CD4-positive, CD25-positive, alpha-beta regulatory T cell (primary cell): ENCODE results near the gene SERTAD1. TPM values are rescaled to one million over a fixed set of nuclear protein-coding genes. Genes with fewer than 3 reads are reported as not detected.

Experiments
- ATAC-seq, 2 donors: fragments of 150-1000 bp; cut with Tn5 transposase; one replicate each; pipeline ENCODE4 v1.10.0; 2021; ENCODE audit warnings: low read depth in 2 of 2, moderate number of reproducible peaks in 2 of 2, moderate library complexity in 1 of 2
- DNase-seq, 3 donors: peaks; one replicate each; pipeline versions ENCODE4 v3.0.0 to v3.0.0-alpha.2; 2012 to 2022; ENCODE audit warnings: mixed read lengths in 1 of 3
- H3K27ac ChIP-seq: one replicate; pipeline ENCODE4 v1.7.0; 2013; ENCODE audit warnings: mild to moderate bottlenecking, low read length; ENCODE audit not compliant: insufficient read depth, poor library complexity, severe bottlenecking
- H3K27me3 ChIP-seq: one replicate; pipeline ENCODE4 v1.7.0; 2013; ENCODE audit warnings: low read length; ENCODE audit not compliant: control insufficient read depth, insufficient read depth
- H3K36me3 ChIP-seq: one replicate; pipeline ENCODE4 v1.7.0; 2013; ENCODE audit warnings: mild to moderate bottlenecking, low read length, moderate library complexity; ENCODE audit not compliant: control insufficient read depth, insufficient read depth
- H3K4me1 ChIP-seq: 2 replicates; pipeline ENCODE4 v1.7.0; 2013; ENCODE audit warnings: mild to moderate bottlenecking, low read length; ENCODE audit not compliant: insufficient read depth, control insufficient read depth, poor library complexity, severe bottlenecking
- H3K4me3 ChIP-seq: one replicate; pipeline ENCODE4 v1.7.0; 2013; ENCODE audit warnings: low read depth, mild to moderate bottlenecking, low read length, moderate library complexity
- H3K9me3 ChIP-seq, 2 experiments: 1 replicate in 1 of 2; 2 replicates in 1 of 2; pipeline ENCODE4 v1.7.0; 2013; ENCODE audit warnings: low read length in 2 of 2, mild to moderate bottlenecking in 1 of 2, moderate library complexity in 1 of 2; ENCODE audit not compliant: control insufficient read depth in 2 of 2
- H3K27ac Mint-ChIP-seq, 3 donors: one replicate each; pipeline ENCODE4 v1.8.0; 2020 to 2022; ENCODE audit warnings: mild to moderate bottlenecking in 3 of 3, mixed read lengths in 3 of 3, moderate library complexity in 2 of 3
- H3K27me3 Mint-ChIP-seq: one replicate; pipeline ENCODE4 v1.8.0; 2022; ENCODE audit warnings: mild to moderate bottlenecking, mixed read lengths
- H3K36me3 Mint-ChIP-seq: one replicate; pipeline ENCODE4 v1.8.0; 2020; ENCODE audit warnings: mixed read lengths
- H3K4me1 Mint-ChIP-seq, 4 donors: one replicate each; pipeline ENCODE4 v1.8.0; 2020 to 2022; ENCODE audit warnings: mixed read lengths in 4 of 4, mild to moderate bottlenecking in 1 of 4
- H3K4me3 Mint-ChIP-seq, 4 donors: one replicate each; pipeline ENCODE4 v1.8.0; 2020 to 2022; ENCODE audit warnings: mild to moderate bottlenecking in 4 of 4, mixed read lengths in 4 of 4, moderate library complexity in 3 of 4
- H3K9me3 Mint-ChIP-seq, 7 donors: one replicate each; pipeline ENCODE4 v1.8.0; 2020 to 2022; ENCODE audit warnings: mixed read lengths in 7 of 7, mild to moderate bottlenecking in 3 of 7, moderate library complexity in 2 of 7
- polyA plus RNA-seq, 4 donors: library from polyadenylated mRNA; unstranded; fragments of 300-500 nt; fragmentation: Illumina TruSeq; gene quantifications; one replicate each; pipeline ENCODE4 v1.2.3, GENCODE V29; 2021
- total RNA-seq: library from RNA; stranded (reverse); gene quantifications from one replicate; pipeline ENCODE4 v1.2.3, GENCODE V29; 2022

SERTAD1 gene
- total and polyA plus RNA-seq, 5 donors from 2014 or later: 5.5 to 17.0 (median 6.1) TPM

- H3K27me3 ChIP-seq: no peaks in the 10 kb centered on the region
- Mint-ChIP-seq H3K4me1 (peaks cover 0 to 38% (median 23%) of the 10 kb centered on the region in 4 donors), H3K9me3 (peaks cover 0 to 2% (median 0%) of the 10 kb centered on the region in 7 donors), H3K27ac (peak overlapping the region in 2 of 3 donors; percentile 97 to 99), H3K4me3 (peak overlapping the region; percentile 44 to 95 (median 74)), H3K36me3 (no peaks in the 10 kb centered on the region), H3K27me3 (peaks cover 24% of the 10 kb centered on the region)
- H3K4me3 ChIP-seq: no peak overlapping the region
- H3K27ac ChIP-seq: peak overlapping the region; percentile 96
- H3K36me3 ChIP-seq: peaks cover 6% of the 10 kb centered on the region
- DNase-seq (no peak), ATAC-seq (no peak)
- H3K9me3 ChIP-seq: no peaks in the 10 kb centered on the region
- H3K4me1 ChIP-seq: peaks cover 42% of the 10 kb centered on the region
Observed at GRCh38 chr19:40423938-40424337, 1.9 kb downstream of the SERTAD1 start.

GRCh38 chr19:40422748-40423566 is 2.8 kb downstream of the SERTAD1 start:
- peaks cover 42% of the 10 kb centered on the region for H3K4me1 ChIP-seq
- Mint-ChIP-seq H3K27me3 (peaks cover 27% of the 10 kb centered on the region), H3K4me3 (peak overlapping the region; percentile 89 to 96 (median 93)), H3K36me3 (no peaks in the 10 kb centered on the region), H3K9me3 (peaks cover 0 to 2% (median 0%) of the 10 kb centered on the region in 7 donors), H3K4me1 (peaks cover 0 to 42% (median 26%) of the 10 kb centered on the region in 4 donors), H3K27ac (peak overlapping the region in 2 of 3 donors; percentile 32 to 95)
- DNase-seq (no peak), ATAC-seq (no peak)
- H3K27me3 ChIP-seq: no peaks in the 10 kb centered on the region
- H3K36me3 ChIP-seq: peaks cover 6% of the 10 kb centered on the region
- H3K27ac ChIP-seq: no peak overlapping the region
- no peaks in the 10 kb centered on the region for H3K9me3 ChIP-seq
- no peak overlapping the region for H3K4me3 ChIP-seq

- Histone ChIP-seq H3K36me3 (peaks cover 6% of the 10 kb centered on the region), H3K4me1 (peaks cover 42% of the 10 kb centered on the region), H3K27me3 (no peaks in the 10 kb centered on the region), H3K9me3 (no peaks in the 10 kb centered on the region), H3K27ac (peak overlapping the region; percentile 82), H3K4me3 (no peak overlapping the region)
- Mint-ChIP-seq H3K36me3 (no peaks in the 10 kb centered on the region), H3K4me3 (peak overlapping the region; percentile 87 to 96 (median 90)), H3K4me1 (peaks cover 0 to 46% (median 28%) of the 10 kb centered on the region in 4 donors), H3K27ac (peak overlapping the region; percentile 42 to 97 (median 95)), H3K9me3 (peaks cover 0 to 2% (median 0%) of the 10 kb centered on the region in 7 donors), H3K27me3 (peaks cover 25% of the 10 kb centered on the region)
- ATAC-seq (no peak), DNase-seq (no peak)
Observed at GRCh38 chr19:40421993-40422747, 3.6 kb downstream of the SERTAD1 start.

GRCh38 chr19:40420766-40421765 is 4.7 kb downstream of the SERTAD1 start:
- H3K9me3 ChIP-seq: no peaks in the 10 kb centered on the region
- Mint-ChIP-seq H3K36me3 (no peaks in the 10 kb centered on the region), H3K9me3 (peaks cover 0 to 2% (median 0%) of the 10 kb centered on the region in 7 donors), H3K4me1 (peaks cover 0 to 41% (median 27%) of the 10 kb centered on the region in 4 donors), H3K4me3 (peak overlapping the region; percentile 87 to 96 (median 90)), H3K27ac (peak overlapping the region; percentile 94 to 97 (median 95)), H3K27me3 (peaks cover 21% of the 10 kb centered on the region)
- H3K36me3 ChIP-seq: peaks cover 6% of the 10 kb centered on the region
- H3K4me1 ChIP-seq: peaks cover 37% of the 10 kb centered on the region
- peak overlapping the region; percentile 82 for H3K27ac ChIP-seq
- peak overlapping the region; percentile 78 for H3K4me3 ChIP-seq
- peak; percentile 33 to 44 for ATAC-seq
- H3K27me3 ChIP-seq: no peaks in the 10 kb centered on the region
- peak; percentile 68 to 78 (median 72) for DNase-seq

GRCh38 chr19:40420451-40420765 is 5.4 kb downstream of the SERTAD1 start:
- peaks cover 15% of the 10 kb centered on the region for H3K27me3 Mint-ChIP-seq
- peaks cover 0 to 2% (median 0%) of the 10 kb centered on the region in 7 donors for H3K9me3 Mint-ChIP-seq
- no peaks in the 10 kb centered on the region for H3K36me3 Mint-ChIP-seq
- Histone ChIP-seq H3K27me3 (no peaks in the 10 kb centered on the region), H3K27ac (peak overlapping the region; percentile 82), H3K4me1 (peaks cover 36% of the 10 kb centered on the region), H3K4me3 (no peak overlapping the region), H3K36me3 (peaks cover 6% of the 10 kb centered on the region), H3K9me3 (no peaks in the 10 kb centered on the region)
- DNase-seq (no peak), ATAC-seq (no peak)
- peak overlapping the region; percentile 92 to 95 (median 94) for H3K27ac Mint-ChIP-seq
- H3K4me3 Mint-ChIP-seq: peak overlapping the region; percentile 87 to 96 (median 90)
- H3K4me1 Mint-ChIP-seq: peaks cover 0 to 37% (median 24%) of the 10 kb centered on the region in 4 donors

GRCh38 chr19:40419780-40420179 is 6.0 kb downstream of the SERTAD1 start:
- Mint-ChIP-seq H3K27ac (peak overlapping the region in 1 of 3 donors; percentile 55), H3K36me3 (no peaks in the 10 kb centered on the region), H3K9me3 (no peaks in the 10 kb centered on the region), H3K4me3 (peak overlapping the region; percentile 66 to 84 (median 76)), H3K4me1 (peaks cover 0 to 34% (median 22%) of the 10 kb centered on the region in 4 donors), H3K27me3 (peaks cover 15% of the 10 kb centered on the region)
- ATAC-seq: no peak
- Histone ChIP-seq H3K27ac (no peak overlapping the region), H3K27me3 (no peaks in the 10 kb centered on the region), H3K4me1 (peaks cover 30% of the 10 kb centered on the region), H3K9me3 (no peaks in the 10 kb centered on the region), H3K36me3 (peaks cover 6% of the 10 kb centered on the region), H3K4me3 (no peak overlapping the region)
- DNase-seq: no peak
